ENCODE measurements around the gene RHEB. TPM values are rescaled to one million over a fixed set of nuclear protein-coding genes. Genes with fewer than 3 reads are reported as not detected.
"Not testable (repeated sequence)": the region's sequence is repeated elsewhere in the genome, so short reads cannot be mapped to it uniquely, and the experiment has no call there.

Gene RHEB
- total RNA-seq, 2 experiments from 2014 or later, result 82.8 to 85.1 TPM

GRCh38 chr7:151544183-151544582, 24.5 kb upstream of the RHEB start:
- CTCF ChIA-PET, result interaction anchor here (0.6 to 1.3 kb wide), 2 partner anchors 24 to 615 kb away, joined by 3 read pairs; no protein-coding TSS in a partner anchor
- peaks cover 37% of the 10 kb centered on the region for H3K27me3 Mint-ChIP-seq
- H3K36me3 Mint-ChIP-seq (ENCODE audit: low read depth), result no peaks in the 10 kb centered on the region
- no peak overlapping the region for H3K4me3 Mint-ChIP-seq
- H3K27ac Mint-ChIP-seq, result no peak overlapping the region
- H3K4me1 Mint-ChIP-seq, result no peaks in the 10 kb centered on the region
- DNase-seq, result no peak
- no peaks in the 10 kb centered on the region for H3K9me3 Mint-ChIP-seq
- POLR2A ChIA-PET, result no interaction called here

GRCh38 chr7:151542606-151543130, 23.0 kb upstream of the RHEB start:
- ChIA-PET CTCF (no interaction called here), POLR2A (no interaction called here)
- H3K9me3 Mint-ChIP-seq, result no peaks in the 10 kb centered on the region
- no peaks in the 10 kb centered on the region for H3K36me3 Mint-ChIP-seq (ENCODE audit: low read depth)
- H3K27me3 Mint-ChIP-seq, result peaks cover 42% of the 10 kb centered on the region
- H3K4me3 Mint-ChIP-seq, result no peak overlapping the region
- H3K27ac Mint-ChIP-seq, result no peak overlapping the region
- H3K4me1 Mint-ChIP-seq, result no peaks in the 10 kb centered on the region
- no peak for DNase-seq

GRCh38 chr7:151541709-151542499, 22.2 kb upstream of the RHEB start:
- ChIA-PET CTCF (no interaction called here), POLR2A (no interaction called here)
- Mint-ChIP-seq H3K27ac (no peak overlapping the region), H3K27me3 (peaks cover 43% of the 10 kb centered on the region), H3K4me1 (no peaks in the 10 kb centered on the region), H3K9me3 (no peaks in the 10 kb centered on the region), H3K36me3 (ENCODE audit: low read depth) (no peaks in the 10 kb centered on the region), H3K4me3 (no peak overlapping the region)
- no peak for DNase-seq

- no peak overlapping the region for H3K27ac Mint-ChIP-seq
- CTCF ChIA-PET, result no interaction called here
- no peaks in the 10 kb centered on the region for H3K9me3 Mint-ChIP-seq
- DNase-seq, result no peak
- no peaks in the 10 kb centered on the region for H3K4me1 Mint-ChIP-seq
- no peaks in the 10 kb centered on the region for H3K36me3 Mint-ChIP-seq (ENCODE audit: low read depth)
- POLR2A ChIA-PET, result no interaction called here
- H3K4me3 Mint-ChIP-seq, result no peak overlapping the region
- peaks cover 36% of the 10 kb centered on the region for H3K27me3 Mint-ChIP-seq
Observed at GRCh38 chr7:151540146-151540545, 20.5 kb upstream of the RHEB start.

GRCh38 chr7:151539088-151539671, 19.5 kb upstream of the RHEB start:
- H3K27me3 Mint-ChIP-seq, result peaks cover 30% of the 10 kb centered on the region
- no peak for DNase-seq
- ChIA-PET CTCF (interaction anchor here (0.6 kb wide), 1 partner anchor 394 kb away, joined by 3 read pairs; no protein-coding TSS in a partner anchor), POLR2A (interaction anchor here (0.7 to 1.0 kb wide), 2 partner anchors 8 to 19 kb away, joined by 4 read pairs; partner anchors contain the start of gene RHEB)
- no peaks in the 10 kb centered on the region for H3K4me1 Mint-ChIP-seq
- no peaks in the 10 kb centered on the region for H3K9me3 Mint-ChIP-seq
- H3K27ac Mint-ChIP-seq, result no peak overlapping the region
- H3K36me3 Mint-ChIP-seq (ENCODE audit: low read depth), result no peaks in the 10 kb centered on the region
- H3K4me3 Mint-ChIP-seq, result no peak overlapping the region

GRCh38 chr7:151537818-151538561, 18.3 kb upstream of the RHEB start:
- DNase-seq, result no peak
- H3K36me3 Mint-ChIP-seq (ENCODE audit: low read depth), result no peaks in the 10 kb centered on the region

GRCh38 chr7:151536178-151536577, 16.5 kb upstream of the RHEB start:
- DNase-seq; POLR2A ChIA-PET; H3K4me1 Mint-ChIP-seq; H3K4me3 Mint-ChIP-seq; H3K36me3 Mint-ChIP-seq (ENCODE audit: low read depth); H3K9me3 Mint-ChIP-seq; H3K27ac Mint-ChIP-seq: not testable (repeated sequence)
- peaks cover 23% of the 10 kb centered on the region for H3K27me3 Mint-ChIP-seq
- CTCF ChIA-PET, result interaction anchor here (0.7 kb wide), 1 partner anchor 106 kb away, joined by 3 read pairs; no protein-coding TSS in a partner anchor

More at GRCh38 chr7:151537818-151538561, 18.3 kb upstream of the RHEB start:
- no peaks in the 10 kb centered on the region for H3K4me1 Mint-ChIP-seq
- H3K27me3 Mint-ChIP-seq, result peaks cover 28% of the 10 kb centered on the region
- POLR2A ChIA-PET, result interaction anchor here (0.7 to 1.0 kb wide), 2 partner anchors 9 to 18 kb away, joined by 4 read pairs; partner anchors contain the start of gene RHEB
- H3K9me3 Mint-ChIP-seq, result no peaks in the 10 kb centered on the region
- H3K27ac Mint-ChIP-seq, result no peak overlapping the region
- CTCF ChIA-PET, result interaction anchor here (0.6 kb wide), 1 partner anchor 396 kb away, joined by 3 read pairs; no protein-coding TSS in a partner anchor
- H3K4me3 Mint-ChIP-seq, result no peak overlapping the region

- Mint-ChIP-seq H3K4me3 (no peak overlapping the region), H3K4me1 (no peaks in the 10 kb centered on the region), H3K36me3 (ENCODE audit: low read depth) (peaks cover 10% of the 10 kb centered on the region), H3K27me3 (peaks cover 10% of the 10 kb centered on the region), H3K27ac (no peak overlapping the region), H3K9me3 (peaks cover 12% of the 10 kb centered on the region)
- ChIA-PET CTCF (no interaction called here), POLR2A (interaction anchor here (1.3 kb wide), 1 partner anchor 10 kb away, joined by 4 read pairs; the partner anchor contains the start of gene RHEB)
- no peak for DNase-seq
Observed at GRCh38 chr7:151529842-151530241, 10.1 kb upstream of the RHEB start.

GRCh38 chr7:151524845-151525244, 5.2 kb upstream of the RHEB start:
- Mint-ChIP-seq H3K36me3 (ENCODE audit: low read depth) (peaks cover 2% of the 10 kb centered on the region), H3K9me3 (no peaks in the 10 kb centered on the region), H3K27me3 (peaks cover 7% of the 10 kb centered on the region), H3K4me3 (no peak overlapping the region), H3K27ac (no peak overlapping the region), H3K4me1 (peaks cover 9% of the 10 kb centered on the region)
- POLR2A ChIA-PET, result no interaction called here
- DNase-seq, result no peak
- CTCF ChIA-PET, result interaction anchor here (0.7 kb wide), 1 partner anchor 1168 kb away, joined by 3 read pairs; no protein-coding TSS in a partner anchor

- H3K27ac Mint-ChIP-seq, result no peak overlapping the region
- no peak overlapping the region for H3K4me3 Mint-ChIP-seq
- peaks cover 9% of the 10 kb centered on the region for H3K4me1 Mint-ChIP-seq
- ChIA-PET CTCF (no interaction called here), POLR2A (no interaction called here)
- no peak for DNase-seq
- no peaks in the 10 kb centered on the region for H3K36me3 Mint-ChIP-seq (ENCODE audit: low read depth)
- peaks cover 7% of the 10 kb centered on the region for H3K27me3 Mint-ChIP-seq
- H3K9me3 Mint-ChIP-seq, result no peaks in the 10 kb centered on the region
Observed at GRCh38 chr7:151524331-151524730, 4.6 kb upstream of the RHEB start.

GRCh38 chr7:151520419-151521261, 945 bp upstream of the RHEB start:
- Mint-ChIP-seq H3K4me3 (peak overlapping the region; percentile 90), H3K4me1 (peaks cover 35% of the 10 kb centered on the region), H3K27me3 (peaks cover 4% of the 10 kb centered on the region), H3K9me3 (no peaks in the 10 kb centered on the region), H3K27ac (peak overlapping the region; percentile 100), H3K36me3 (ENCODE audit: low read depth) (peaks cover 23% of the 10 kb centered on the region)
- CTCF ChIA-PET, result interaction anchor here (1.0 to 1.4 kb wide), 2 partner anchors 112 to 169 kb away, joined by 3 to 11 read pairs; no protein-coding TSS in a partner anchor
- peak; percentile 47 for DNase-seq
- POLR2A ChIA-PET, result interaction anchor here (0.6 to 3.8 kb wide), 17 partner anchors 9 to 249 kb away, joined by 3 to 43 read pairs (median 4); partner anchors contain the start of genes NUB1 and WDR86
